ENCODE data around the gene TMEM108.

TMEM108 gene

GRCh38 chr3:133206921-133207320 is 168.7 kb downstream of the TMEM108 start:
- 0 out of 2 replicates have a peak, but pooled peaks cover 4% of the 10 kb centered on the region for H3K9me3 ChIP-seq (ENCODE audit: insufficient read depth, low read depth, low read length)
- no peak overlapping the region for H3K27ac ChIP-seq (ENCODE audit: low read length)
- H3K9ac ChIP-seq (ENCODE audit: low read depth, low read length): peak overlapping the region; percentile 32; the same call in 1 of the 2 replicates
- H3K36me3 ChIP-seq (ENCODE audit: insufficient read depth, low read depth, low read length): no peaks in the 10 kb centered on the region
- H3K27me3 ChIP-seq (ENCODE audit: insufficient read depth, low read length): no peaks in the 10 kb centered on the region
- H3K4me3 ChIP-seq (ENCODE audit: low read length): no peak overlapping the region; the same call in 1 of the 2 replicates
- peaks cover 28% of the 10 kb centered on the region for H3K4me1 ChIP-seq (ENCODE audit: insufficient read depth, low read length)

GRCh38 chr3:133208184-133208583 is 170.0 kb downstream of the TMEM108 start:
- H3K27me3 ChIP-seq (ENCODE audit: insufficient read depth, low read length): no peaks in the 10 kb centered on the region
- H3K4me1 ChIP-seq (ENCODE audit: insufficient read depth, low read length): peaks cover 38% of the 10 kb centered on the region
- H3K36me3 ChIP-seq (ENCODE audit: insufficient read depth, low read depth, low read length): no peaks in the 10 kb centered on the region
- H3K4me3 ChIP-seq (ENCODE audit: low read length): no peak overlapping the region
- H3K9ac ChIP-seq (ENCODE audit: low read depth, low read length): no peak overlapping the region
- no peaks in the 10 kb centered on the region for H3K9me3 ChIP-seq (ENCODE audit: insufficient read depth, low read depth, low read length)
- no peak overlapping the region for H3K27ac ChIP-seq (ENCODE audit: low read length)

GRCh38 chr3:133209871-133210550 is 171.8 kb downstream of the TMEM108 start:
- Histone ChIP-seq H3K4me1 (ENCODE audit: insufficient read depth, low read length) (peaks cover 40% of the 10 kb centered on the region), H3K27me3 (ENCODE audit: insufficient read depth, low read length) (no peaks in the 10 kb centered on the region), H3K4me3 (ENCODE audit: low read length) (no peak overlapping the region)

GRCh38 chr3:133210656-133211055 is 172.5 kb downstream of the TMEM108 start:
- Histone ChIP-seq H3K9me3 (ENCODE audit: insufficient read depth, low read depth, low read length) (no peaks in the 10 kb centered on the region), H3K27ac (ENCODE audit: low read length) (no peak overlapping the region), H3K36me3 (ENCODE audit: insufficient read depth, low read depth, low read length) (no peaks in the 10 kb centered on the region), H3K4me3 (ENCODE audit: low read length) (no peak overlapping the region), H3K27me3 (ENCODE audit: insufficient read depth, low read length) (no peaks in the 10 kb centered on the region), H3K9ac (ENCODE audit: low read depth, low read length) (no peak overlapping the region), H3K4me1 (ENCODE audit: insufficient read depth, low read length) (peaks cover 40% of the 10 kb centered on the region)

More at GRCh38 chr3:133209871-133210550, 171.8 kb downstream of the TMEM108 start:
- H3K9me3 ChIP-seq (ENCODE audit: insufficient read depth, low read depth, low read length): no peaks in the 10 kb centered on the region
- no peaks in the 10 kb centered on the region for H3K36me3 ChIP-seq (ENCODE audit: insufficient read depth, low read depth, low read length)
- no peak overlapping the region for H3K9ac ChIP-seq (ENCODE audit: low read depth, low read length)
- no peak overlapping the region for H3K27ac ChIP-seq (ENCODE audit: low read length)

GRCh38 chr3:133211449-133211848 is 173.3 kb downstream of the TMEM108 start:
- Histone ChIP-seq H3K27me3 (ENCODE audit: insufficient read depth, low read length) (no peaks in the 10 kb centered on the region), H3K27ac (ENCODE audit: low read length) (no peak overlapping the region), H3K9me3 (ENCODE audit: insufficient read depth, low read depth, low read length) (no peaks in the 10 kb centered on the region), H3K4me3 (ENCODE audit: low read length) (peak overlapping the region; percentile 13; the same call in 1 of the 2 replicates), H3K9ac (ENCODE audit: low read depth, low read length) (no peak overlapping the region), H3K4me1 (ENCODE audit: insufficient read depth, low read length) (peaks cover 40% of the 10 kb centered on the region), H3K36me3 (ENCODE audit: insufficient read depth, low read depth, low read length) (no peaks in the 10 kb centered on the region)

- H3K9ac ChIP-seq (ENCODE audit: low read depth, low read length): peak overlapping the region; percentile 60; the same call in 1 of the 2 replicates
- no peaks in the 10 kb centered on the region for H3K36me3 ChIP-seq (ENCODE audit: insufficient read depth, low read depth, low read length)
- H3K27me3 ChIP-seq (ENCODE audit: insufficient read depth, low read length): no peaks in the 10 kb centered on the region
- no peaks in the 10 kb centered on the region; the same call in 1 of the 2 replicates for H3K9me3 ChIP-seq (ENCODE audit: insufficient read depth, low read depth, low read length)
- peak overlapping the region; percentile 36; the same call in 1 of the 2 replicates for H3K4me3 ChIP-seq (ENCODE audit: low read length)
- H3K27ac ChIP-seq (ENCODE audit: low read length): no peak overlapping the region
- H3K4me1 ChIP-seq (ENCODE audit: insufficient read depth, low read length): peaks cover 40% of the 10 kb centered on the region
Observed at GRCh38 chr3:133211856-133212255, 173.7 kb downstream of the TMEM108 start.

GRCh38 chr3:133213937-133214336 is 175.7 kb downstream of the TMEM108 start:
- no peak overlapping the region for H3K4me3 ChIP-seq (ENCODE audit: low read length)
- H3K27ac ChIP-seq (ENCODE audit: low read length): no peak overlapping the region

GRCh38 chr3:133227813-133228212 is 189.6 kb downstream of the TMEM108 start:
- Histone ChIP-seq H3K9me3 (ENCODE audit: insufficient read depth, low read depth, low read length) (peaks cover 7% of the 10 kb centered on the region), H3K27ac (ENCODE audit: low read length) (no peak overlapping the region)

More at GRCh38 chr3:133213937-133214336, 175.7 kb downstream of the TMEM108 start:
- Histone ChIP-seq H3K36me3 (ENCODE audit: insufficient read depth, low read depth, low read length) (no peaks in the 10 kb centered on the region), H3K9me3 (ENCODE audit: insufficient read depth, low read depth, low read length) (peaks cover 4% of the 10 kb centered on the region; the same call in 1 of the 2 replicates), H3K4me1 (ENCODE audit: insufficient read depth, low read length) (peaks cover 36% of the 10 kb centered on the region), H3K27me3 (ENCODE audit: insufficient read depth, low read length) (no peaks in the 10 kb centered on the region), H3K9ac (ENCODE audit: low read depth, low read length) (no peak overlapping the region)

GRCh38 chr3:133230195-133230594 is 192.0 kb downstream of the TMEM108 start:
- Histone ChIP-seq H3K9ac (ENCODE audit: low read depth, low read length) (no peak overlapping the region), H3K36me3 (ENCODE audit: insufficient read depth, low read depth, low read length) (no peaks in the 10 kb centered on the region), H3K4me3 (ENCODE audit: low read length) (no peak overlapping the region), H3K4me1 (ENCODE audit: insufficient read depth, low read length) (no peaks in the 10 kb centered on the region; the same call in 1 of the 2 replicates), H3K9me3 (ENCODE audit: insufficient read depth, low read depth, low read length) (peaks cover 7% of the 10 kb centered on the region), H3K27ac (ENCODE audit: low read length) (no peak overlapping the region), H3K27me3 (ENCODE audit: insufficient read depth, low read length) (no peaks in the 10 kb centered on the region)

More at GRCh38 chr3:133227813-133228212, 189.6 kb downstream of the TMEM108 start:
- Histone ChIP-seq H3K4me3 (ENCODE audit: low read length) (no peak overlapping the region), H3K9ac (ENCODE audit: low read depth, low read length) (no peak overlapping the region), H3K27me3 (ENCODE audit: insufficient read depth, low read length) (no peaks in the 10 kb centered on the region), H3K36me3 (ENCODE audit: insufficient read depth, low read depth, low read length) (no peaks in the 10 kb centered on the region), H3K4me1 (ENCODE audit: insufficient read depth, low read length) (no peaks in the 10 kb centered on the region; the same call in 1 of the 2 replicates)

GRCh38 chr3:133236901-133237300 is 198.7 kb downstream of the TMEM108 start:
- Histone ChIP-seq H3K9ac (ENCODE audit: low read depth, low read length) (no peak overlapping the region), H3K4me1 (ENCODE audit: insufficient read depth, low read length) (no peaks in the 10 kb centered on the region), H3K9me3 (ENCODE audit: insufficient read depth, low read depth, low read length) (peaks cover 7% of the 10 kb centered on the region), H3K27ac (ENCODE audit: low read length) (no peak overlapping the region), H3K27me3 (ENCODE audit: insufficient read depth, low read length) (no peaks in the 10 kb centered on the region), H3K4me3 (ENCODE audit: low read length) (no peak overlapping the region), H3K36me3 (ENCODE audit: insufficient read depth, low read depth, low read length) (no peaks in the 10 kb centered on the region)

- Histone ChIP-seq H3K4me3 (ENCODE audit: low read length) (no peak overlapping the region), H3K36me3 (ENCODE audit: insufficient read depth, low read depth, low read length) (no peaks in the 10 kb centered on the region), H3K4me1 (ENCODE audit: insufficient read depth, low read length) (no peaks in the 10 kb centered on the region), H3K27me3 (ENCODE audit: insufficient read depth, low read length) (no peaks in the 10 kb centered on the region), H3K9me3 (ENCODE audit: insufficient read depth, low read depth, low read length) (peaks cover 4% of the 10 kb centered on the region), H3K9ac (ENCODE audit: low read depth, low read length) (no peak overlapping the region), H3K27ac (ENCODE audit: low read length) (no peak overlapping the region)
Observed at GRCh38 chr3:133237380-133237779, 199.2 kb downstream of the TMEM108 start.

GRCh38 chr3:133238015-133238414 is 199.8 kb downstream of the TMEM108 start:
- Histone ChIP-seq H3K9ac (ENCODE audit: low read depth, low read length) (no peak overlapping the region), H3K4me1 (ENCODE audit: insufficient read depth, low read length) (no peaks in the 10 kb centered on the region), H3K4me3 (ENCODE audit: low read length) (no peak overlapping the region), H3K27ac (ENCODE audit: low read length) (no peak overlapping the region), H3K36me3 (ENCODE audit: insufficient read depth, low read depth, low read length) (no peaks in the 10 kb centered on the region), H3K9me3 (ENCODE audit: insufficient read depth, low read depth, low read length) (no peaks in the 10 kb centered on the region), H3K27me3 (ENCODE audit: insufficient read depth, low read length) (no peaks in the 10 kb centered on the region)

Measured in iPS-20b (cell line).